Gastrocnemius medialis (tissue), 4 donors: ENCODE results near the gene FASTKD1. TPM values are rescaled to one million over a fixed set of nuclear protein-coding genes. Genes with fewer than 3 reads are reported as not detected.
"Not testable (repeated sequence)": the region's sequence is repeated elsewhere in the genome, so short reads cannot be mapped to it uniquely, and the experiment has no call there.

Experiments used
- ATAC-seq, 2 donors: fragments of 150-250 bp; one replicate each; pipeline ENCODE4 v1.9.1; 2016
- DNase-seq, 2 donors: peaks; one replicate each; pipeline ENCODE4 v3.0.0-alpha.2; 2019
- H3K27ac ChIP-seq, 4 donors: fragments of 200-600 bp; sonication (generic); 1 replicate in 1 of 4; 2 replicates in 3 of 4; pipeline ENCODE4 v1.5.1; 2016 to 2018; ENCODE audit warnings: mild to moderate bottlenecking in 2 of 4, moderate library complexity in 1 of 4
- H3K27me3 ChIP-seq, 3 donors: fragments of 200-600 bp; sonication (generic) in 2 of 3; 1 replicate in 1 of 3; 2 replicates in 2 of 3; pipeline versions ENCODE4 v1.5.1 to v1.6.0; 2016 to 2019; ENCODE audit warnings: mild to moderate bottlenecking in 1 of 3, moderate library complexity in 1 of 3
- H3K36me3 ChIP-seq, 2 donors: fragments of 200-600 bp; sonication (generic) in 1 of 2; one replicate each; pipeline ENCODE4 v1.5.1; 2017 to 2018
- H3K4me1 ChIP-seq, 2 donors: fragments of 200-600 bp; sonication (generic) in 1 of 2; one replicate each; pipeline ENCODE4 v1.5.1; 2016 to 2017; ENCODE audit warnings: mild to moderate bottlenecking in 2 of 2
- H3K4me3 ChIP-seq, 4 donors: fragments of 200-600 bp; sonication (generic) in 3 of 4; 1 replicate in 1 of 4; 2 replicates in 3 of 4; pipeline ENCODE4 v1.5.1; 2016 to 2019; ENCODE audit warnings: mild to moderate bottlenecking in 2 of 4
- H3K9me3 ChIP-seq, 3 donors: fragments of 200-600 bp; sonication (generic) in 2 of 3; 1 replicate in 1 of 3; 2 replicates in 2 of 3; pipeline ENCODE4 v1.5.1; 2016 to 2019
- POLR2A ChIP-seq, 2 donors: fragments of 450-650 bp; IDR thresholded peaks; one replicate each; pipeline ENCODE4 v1.6.1; 2017; ENCODE audit warnings: antibody characterized with exemption in 2 of 2, mild to moderate bottlenecking in 2 of 2, moderate library complexity in 2 of 2
- in situ Hi-C, 4 donors: fragments of 200-750 bp; cut with MboI; loops; one replicate each; pipeline versions ENCODE4 v1.15.0 to v1.8.0; 2017; ENCODE audit warnings: low sequenced_read_pairs in 4 of 4
- intact Hi-C: fragments of 100-400 bp; cut with DNase I; formaldehyde crosslinking; loops from one replicate; pipeline ENCODE4 v1.15.1; 2023; ENCODE audit warnings: low total_unique reads
- total RNA-seq, 4 donors: library from RNA; depleted of rRNA; stranded (reverse); fragments of >200 nt; gene quantifications; one replicate each; pipeline versions ENCODE4 v1.1.0 to v1.2.3, GENCODE V29; 2016
- TF ChIP-seq, protein P1 (sequence below), 5 experiments: fragments of 450-650 bp in 3 of 5; fragments of 200-600 bp in 2 of 5; sonication (generic) in 2 of 5; IDR thresholded peaks in 4 of 5; conservative IDR thresholded peaks in 1 of 5; 1 replicate in 4 of 5; 2 replicates in 1 of 5; pipeline ENCODE4 v1.5.1; 2016 to 2019; ENCODE audit warnings: antibody characterized with exemption in 5 of 5, mild to moderate bottlenecking in 3 of 5, moderate library complexity in 3 of 5

FASTKD1 gene
- total RNA-seq, 4 donors from 2014 or later, result 9.7 to 27.4 (median 12.9) TPM

DNA sequence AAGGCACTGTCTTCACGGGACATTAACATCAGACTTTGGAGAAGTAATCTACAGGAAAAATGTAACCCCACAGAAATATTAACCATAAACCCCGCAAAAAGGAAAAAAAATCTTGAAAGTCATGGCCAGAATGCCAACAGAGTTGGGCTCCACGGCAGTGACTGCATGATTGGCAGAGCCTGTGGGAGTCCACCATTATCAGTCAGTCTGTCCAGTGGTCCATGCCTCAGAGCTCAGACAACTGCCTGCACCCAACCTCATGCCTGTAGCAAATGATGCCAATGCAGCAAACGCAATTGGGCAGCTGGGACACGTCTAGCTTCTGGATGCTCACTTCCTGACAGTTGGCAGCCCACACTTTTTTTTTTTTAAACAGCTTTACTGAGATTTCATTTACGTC lies 5.4 kb upstream of the FASTKD1 start:
- intact Hi-C loops, result no loop called here
- H3K36me3 ChIP-seq, result no peaks in the 10 kb centered on the region
- TF ChIP-seq, protein P1, sequence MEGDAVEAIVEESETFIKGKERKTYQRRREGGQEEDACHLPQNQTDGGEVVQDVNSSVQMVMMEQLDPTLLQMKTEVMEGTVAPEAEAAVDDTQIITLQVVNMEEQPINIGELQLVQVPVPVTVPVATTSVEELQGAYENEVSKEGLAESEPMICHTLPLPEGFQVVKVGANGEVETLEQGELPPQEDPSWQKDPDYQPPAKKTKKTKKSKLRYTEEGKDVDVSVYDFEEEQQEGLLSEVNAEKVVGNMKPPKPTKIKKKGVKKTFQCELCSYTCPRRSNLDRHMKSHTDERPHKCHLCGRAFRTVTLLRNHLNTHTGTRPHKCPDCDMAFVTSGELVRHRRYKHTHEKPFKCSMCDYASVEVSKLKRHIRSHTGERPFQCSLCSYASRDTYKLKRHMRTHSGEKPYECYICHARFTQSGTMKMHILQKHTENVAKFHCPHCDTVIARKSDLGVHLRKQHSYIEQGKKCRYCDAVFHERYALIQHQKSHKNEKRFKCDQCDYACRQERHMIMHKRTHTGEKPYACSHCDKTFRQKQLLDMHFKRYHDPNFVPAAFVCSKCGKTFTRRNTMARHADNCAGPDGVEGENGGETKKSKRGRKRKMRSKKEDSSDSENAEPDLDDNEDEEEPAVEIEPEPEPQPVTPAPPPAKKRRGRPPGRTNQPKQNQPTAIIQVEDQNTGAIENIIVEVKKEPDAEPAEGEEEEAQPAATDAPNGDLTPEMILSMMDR (IDR thresholded peaks at IDR 0.05 in 4 of 5, conservative IDR thresholded peaks at IDR 0.05 in 1 of 5), result no peak
- TF ChIP-seq POLR2A (IDR thresholded peaks at IDR 0.05), result no peak
- ATAC-seq (no peak), DNase-seq (no peak)
- H3K27me3 ChIP-seq, result no peaks in the 10 kb centered on the region
- H3K9me3 ChIP-seq, result no peaks in the 10 kb centered on the region
- no peak overlapping the region for H3K4me3 ChIP-seq
- in situ Hi-C loops, result loop anchor here in 1 of 4 donors (25.0 kb wide), 1 partner anchor 1358 kb away; the partner anchor contains the start of gene GORASP2
- H3K27ac ChIP-seq, result no peak overlapping the region
- no peaks in the 10 kb centered on the region for H3K4me1 ChIP-seq

DNA sequence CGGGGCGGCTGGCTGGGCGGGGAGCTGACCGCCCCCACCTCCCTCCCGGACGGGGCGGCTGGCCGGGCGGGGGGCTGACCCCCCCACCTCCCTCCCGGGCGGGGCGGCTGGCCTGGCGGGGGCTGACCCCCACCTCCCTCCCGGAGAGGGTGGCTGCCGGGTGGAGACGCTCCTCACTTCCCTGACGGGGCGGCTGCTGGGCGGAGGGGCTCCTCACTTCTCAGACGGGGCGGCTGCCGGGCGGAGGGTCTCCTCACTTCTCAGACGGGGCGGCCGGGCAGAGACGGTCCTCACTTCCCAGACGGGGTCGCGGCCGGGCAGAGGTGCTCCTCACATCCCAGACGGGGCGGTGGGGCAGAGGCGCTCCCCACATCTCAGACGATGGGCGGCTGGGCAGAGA lies 1.6 kb upstream of the FASTKD1 start:
- in situ Hi-C loops, result loop anchor here in 1 of 4 donors (25.0 kb wide), 1 partner anchor 1362 kb away; the partner anchor contains the start of gene GORASP2

DNA sequence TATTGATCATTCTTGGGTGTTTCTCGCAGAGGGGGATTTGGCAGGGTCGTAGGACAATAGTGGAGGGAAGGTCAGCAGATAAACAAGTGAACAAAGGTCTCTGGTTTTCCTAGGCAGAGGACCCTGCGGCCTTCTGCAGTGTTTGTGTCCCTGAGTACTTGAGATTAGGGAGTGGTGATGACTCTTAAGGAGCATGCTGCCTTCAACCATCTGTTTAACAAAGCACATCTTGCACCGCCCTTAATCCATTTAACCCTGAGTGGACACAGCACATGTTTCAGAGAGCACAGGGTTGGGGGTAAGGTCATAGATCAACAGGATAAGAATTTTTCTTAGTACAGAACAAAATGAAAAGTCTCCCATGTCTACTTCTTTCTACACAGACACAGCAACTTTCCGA lies 874 bp upstream of the FASTKD1 start:
- H3K36me3 ChIP-seq, in situ Hi-C loops, H3K27me3 ChIP-seq, H3K4me3 ChIP-seq, H3K27ac ChIP-seq, H3K9me3 ChIP-seq, ATAC-seq, DNase-seq: not testable (repeated sequence)
- peaks cover 18 to 20% of the 10 kb centered on the region in 2 donors for H3K4me1 ChIP-seq
- intact Hi-C loops, result loop anchor here (5.0 kb wide), 1 partner anchor 97 kb away; the partner anchor contains the start of gene BBS5

More for the DNA sequence above, 1.6 kb upstream of the FASTKD1 start:
- H3K36me3 ChIP-seq, ATAC-seq, H3K9me3 ChIP-seq, H3K4me3 ChIP-seq, H3K27ac ChIP-seq, intact Hi-C loops, DNase-seq, H3K27me3 ChIP-seq: not testable (repeated sequence)
- peaks cover 14 to 16% of the 10 kb centered on the region in 2 donors for H3K4me1 ChIP-seq

DNA sequence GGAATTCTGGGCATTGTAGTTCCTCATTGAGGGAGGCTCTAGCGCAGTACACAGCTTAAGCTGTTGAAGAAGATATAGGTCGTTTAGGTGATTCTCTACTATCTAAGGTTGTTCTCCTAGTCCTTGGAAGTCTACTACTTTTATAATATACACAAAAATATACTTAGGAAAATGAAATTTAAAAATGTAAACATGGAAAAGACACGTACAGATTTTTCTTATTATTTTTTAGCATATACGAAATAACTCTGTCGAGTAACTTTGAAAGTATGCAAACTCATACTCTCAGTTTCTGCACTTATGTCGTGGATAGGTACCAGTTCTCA lies 272 bp upstream of the FASTKD1 start:
- Histone ChIP-seq H3K4me3 (peak overlapping the region; percentile 63 to 88 (median 79)), H3K27me3 (no peaks in the 10 kb centered on the region), H3K36me3 (no peaks in the 10 kb centered on the region), H3K4me1 (peaks cover 18 to 20% of the 10 kb centered on the region in 2 donors), H3K27ac (peak overlapping the region; percentile 79 to 82 (median 80)), H3K9me3 (no peaks in the 10 kb centered on the region)
- intact Hi-C loops, result loop anchor here (1.0 to 5.0 kb wide), 2 partner anchors 10 to 97 kb away; partner anchors contain the start of genes BBS5 and PPIG
- no peak for ATAC-seq
- in situ Hi-C loops, result no loop called here
- no peak for DNase-seq
- TF ChIP-seq POLR2A (IDR thresholded peaks at IDR 0.05), result no peak
- TF ChIP-seq, protein P1 (IDR thresholded peaks at IDR 0.05 in 4 of 5, conservative IDR thresholded peaks at IDR 0.05 in 1 of 5), result no peak

DNA sequence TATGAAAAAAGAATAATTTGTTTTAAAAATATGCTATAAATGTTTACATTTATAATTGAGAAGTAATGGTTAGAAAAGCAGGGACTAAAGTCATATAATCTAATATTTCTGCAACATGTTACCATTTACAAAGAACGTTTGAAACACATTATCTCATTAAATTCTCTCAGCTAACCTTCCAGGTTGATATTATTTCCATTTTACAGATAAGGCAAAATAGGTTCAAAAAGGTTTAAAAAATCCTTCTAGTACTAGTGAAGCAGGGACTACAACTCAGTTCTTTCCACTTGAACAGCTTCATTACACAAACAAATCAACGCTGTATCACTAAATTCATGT lies 875 bp downstream of the FASTKD1 start:
- H3K27ac ChIP-seq, result peak overlapping the region; percentile 79 to 82 (median 80)

More for the DNA sequence above, 875 bp downstream of the FASTKD1 start:
- Histone ChIP-seq H3K36me3 (no peaks in the 10 kb centered on the region), H3K4me1 (peaks cover 18 to 20% of the 10 kb centered on the region in 2 donors), H3K4me3 (peak overlapping the region; percentile 63 to 88 (median 79)), H3K9me3 (no peaks in the 10 kb centered on the region), H3K27me3 (no peaks in the 10 kb centered on the region)
- DNase-seq (no peak), ATAC-seq (no peak)
- TF ChIP-seq, protein P1 (IDR thresholded peaks at IDR 0.05 in 4 of 5, conservative IDR thresholded peaks at IDR 0.05 in 1 of 5), result no peak
- no peak for TF ChIP-seq POLR2A (IDR thresholded peaks at IDR 0.05)
- intact Hi-C loops, result loop anchor here (1.0 to 5.0 kb wide), 2 partner anchors 12 to 95 kb away; partner anchors contain the start of genes BBS5 and PPIG
- in situ Hi-C loops, result no loop called here
